ENCODE measurements around the gene DNPEP.

The DNPEP gene

GRCh38 chr2:219387306-219388120, at the start of gene DNPEP:
Gene DNPEP, minus strand, starts transcription at chr2:219387912. Its CDS starts 118 bp downstream, at chr2:219387794.
- DNase-seq (ENCODE audit: low read depth in 3 of 3, low spot score in 1 of 3): peak; percentile 89 to 97 (median 96)

DNA sequence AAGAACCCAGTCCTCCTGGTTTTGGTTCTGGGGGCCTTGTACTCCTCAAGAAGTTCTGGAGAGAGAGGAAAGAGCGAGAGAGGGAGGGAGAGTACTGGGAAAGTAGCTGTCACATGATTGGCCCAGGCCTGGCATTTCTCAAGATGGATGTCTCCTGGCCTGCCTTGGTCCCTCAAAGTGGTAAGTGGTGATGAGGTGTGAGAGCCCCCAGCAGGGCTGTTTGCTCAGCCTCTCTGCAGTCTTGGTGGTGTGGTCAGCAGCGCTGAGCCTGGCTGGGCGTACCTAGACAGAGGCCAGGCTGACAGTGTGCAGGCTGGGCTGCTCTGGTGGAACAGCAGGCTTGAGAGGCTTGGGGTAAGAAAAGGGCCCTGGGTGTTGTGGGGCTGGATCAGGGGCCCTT, 49.4 kb upstream of the DNPEP start:
- DNase-seq (ENCODE audit: low read depth in 3 of 3, low spot score in 1 of 3): no peak

- DNase-seq (ENCODE audit: low read depth in 3 of 3, low spot score in 1 of 3): no peak
These were observed 48.8 kb upstream of the DNPEP start for GRCh38 chr2:219436491-219436890.

DNA sequence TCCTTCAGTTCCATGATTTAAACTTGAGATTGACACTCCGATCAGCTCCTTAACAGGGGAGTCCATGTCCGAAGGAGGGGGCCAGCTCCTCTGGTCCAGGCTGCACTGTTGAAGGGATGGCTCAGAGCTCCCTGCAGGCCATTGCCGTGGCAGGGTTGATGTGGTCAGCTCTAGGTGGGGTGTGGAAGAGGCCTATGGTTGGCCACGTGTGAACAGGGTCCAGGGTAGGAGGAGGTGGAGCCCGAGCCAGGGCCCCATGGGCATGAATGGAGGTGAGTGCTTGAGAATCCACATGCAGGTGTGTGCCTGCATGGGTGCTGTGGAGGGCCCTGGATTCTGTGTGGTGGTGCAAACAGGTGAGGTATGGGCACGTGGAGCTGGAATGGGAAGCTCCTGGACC, 48.0 kb upstream of the DNPEP start:
- no peak for DNase-seq (ENCODE audit: low read depth in 3 of 3, low spot score in 1 of 3)

GRCh38 chr2:219434718-219435525, 47.2 kb upstream of the DNPEP start, which contains the start of gene SPEG:
Gene SPEG, plus strand, starts transcription at chr2:219434843. Its CDS starts 135 bp downstream, at chr2:219434978.
- DNase-seq (ENCODE audit: low read depth in 3 of 3, low spot score in 1 of 3): no peak

DNA sequence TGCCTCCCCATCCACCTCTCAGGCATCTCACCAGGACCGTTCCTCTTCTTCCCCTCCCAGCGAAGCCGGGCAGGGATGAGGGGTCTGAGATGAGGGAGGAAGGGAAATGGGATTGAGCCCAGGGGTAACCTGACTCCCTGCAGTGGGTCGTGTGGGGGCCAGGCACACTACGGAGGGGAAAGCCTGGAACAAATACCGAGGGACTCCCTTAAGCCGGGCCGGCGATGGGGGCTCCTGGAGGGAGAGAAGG, 46.7 kb upstream of the DNPEP start:
- DNase-seq (ENCODE audit: low read depth in 3 of 3, low spot score in 1 of 3): no peak

DNA sequence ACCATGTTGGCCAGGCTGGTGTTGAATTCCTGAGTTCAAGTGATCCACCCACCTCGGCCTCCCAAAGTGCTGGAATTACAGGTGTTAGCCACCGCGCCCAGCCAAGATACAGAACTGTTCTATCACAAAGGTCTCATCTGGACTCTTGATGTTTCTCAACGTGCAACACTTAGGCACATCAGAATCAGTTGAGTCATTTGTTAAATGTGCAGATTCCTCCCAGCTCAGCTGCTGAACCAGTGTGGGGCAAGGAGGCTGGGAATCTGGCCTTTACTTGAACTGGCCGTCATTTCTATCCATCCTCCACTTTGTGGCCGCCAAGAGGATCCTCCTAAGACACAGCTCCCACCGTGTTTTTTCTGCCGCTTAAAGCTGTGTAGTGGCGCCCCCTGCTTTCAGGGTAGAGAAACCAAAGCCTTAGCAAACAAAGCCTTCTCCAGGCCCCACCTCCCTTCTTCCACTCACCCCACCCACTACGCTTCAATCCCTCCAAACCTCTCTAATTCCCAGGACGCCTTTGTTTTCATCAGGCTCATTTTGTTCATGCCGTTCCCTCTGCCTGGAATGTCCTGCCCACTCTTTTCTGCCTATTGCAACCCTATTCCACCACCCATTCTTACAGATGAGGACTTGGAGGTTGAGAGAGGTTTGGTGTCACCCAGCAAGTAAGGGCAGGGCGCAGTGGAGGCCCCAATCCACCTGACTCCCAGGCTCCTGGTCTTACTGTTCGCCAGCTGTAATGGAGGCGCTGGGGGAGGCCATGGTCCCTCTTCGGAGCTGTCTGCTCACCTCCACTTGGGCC, 46.2 kb upstream of the DNPEP start:
- no peak for DNase-seq (ENCODE audit: low read depth in 3 of 3, low spot score in 1 of 3)

DNA sequence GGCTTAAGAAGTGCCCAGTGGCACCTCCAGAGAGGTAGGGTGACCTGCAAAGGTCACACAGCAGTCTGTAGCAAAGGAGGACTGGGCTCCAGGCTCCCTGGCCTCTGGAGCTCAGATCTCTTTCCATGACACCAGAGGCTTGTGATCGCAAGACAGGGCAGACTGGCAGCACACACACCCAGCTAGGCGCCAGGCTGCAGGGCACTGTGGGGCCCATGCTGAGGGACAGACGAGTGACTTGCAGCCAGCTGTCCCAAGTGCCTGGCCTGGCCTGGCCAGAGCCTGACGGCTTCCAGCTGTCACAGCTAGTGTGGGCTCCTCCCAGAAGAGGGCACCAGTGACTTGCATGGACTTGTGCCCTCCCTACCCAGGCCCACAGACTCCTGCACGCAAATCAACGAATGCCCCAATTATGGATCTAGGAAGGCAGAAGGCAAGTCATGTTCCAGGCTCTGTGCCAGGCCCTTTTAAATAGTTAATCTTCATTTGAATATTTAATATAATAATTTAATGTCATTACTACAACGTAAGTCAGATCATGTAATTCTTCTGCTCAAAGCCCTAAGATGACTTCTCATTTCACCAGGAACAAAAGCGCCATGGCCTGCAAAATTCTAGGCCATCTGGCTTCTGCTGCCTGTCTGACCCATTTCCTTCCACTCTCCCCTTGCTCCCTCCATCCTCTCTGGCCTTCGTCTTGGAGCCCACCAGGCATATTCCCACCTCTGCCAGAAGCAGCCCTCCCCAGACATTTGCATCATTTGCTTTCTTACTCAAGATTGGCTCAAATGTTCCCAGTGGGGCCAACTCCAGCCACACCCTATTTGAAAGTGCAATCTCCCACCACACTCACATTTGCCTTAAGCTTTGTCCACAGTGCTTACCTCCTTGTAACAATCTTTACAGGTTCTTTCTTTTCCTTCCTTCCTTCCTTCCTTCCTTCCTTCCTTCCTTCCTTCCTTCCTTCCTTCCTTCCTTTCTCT, 43.2 kb upstream of the DNPEP start:
- DNase-seq (ENCODE audit: low read depth in 3 of 3, low spot score in 1 of 3): no peak

DNA sequence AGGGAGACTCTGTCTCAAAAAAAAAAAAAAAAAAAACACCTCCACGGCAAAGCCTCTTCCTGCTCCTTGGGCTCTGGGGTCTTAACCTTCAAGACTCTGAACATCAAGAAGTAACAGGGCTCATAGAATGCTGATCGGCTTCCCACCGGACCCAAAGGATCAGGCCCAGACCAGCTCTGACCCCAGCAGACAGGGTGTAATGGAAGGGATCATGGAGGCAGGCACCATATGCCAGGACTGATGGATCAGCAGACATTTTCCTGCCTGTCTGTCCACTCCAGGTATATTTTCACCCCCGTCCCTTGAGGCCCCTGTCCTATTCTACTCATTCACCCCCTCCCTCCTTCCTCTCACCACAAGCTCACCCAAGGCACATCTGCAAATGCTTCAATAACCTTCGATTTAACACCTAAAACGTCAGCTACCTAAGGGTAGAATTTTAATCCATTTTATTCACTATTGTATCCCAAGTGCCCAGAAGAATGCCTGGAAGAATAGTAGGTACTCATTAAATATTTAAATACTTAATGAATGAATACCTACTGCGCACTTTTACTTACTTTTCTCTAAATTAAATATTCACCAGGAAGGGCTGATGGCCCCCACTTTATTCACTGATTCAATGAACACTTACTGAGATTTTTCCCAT, 42.4 kb upstream of the DNPEP start:
- DNase-seq (ENCODE audit: low read depth in 3 of 3, low spot score in 1 of 3): no peak

- DNase-seq (ENCODE audit: low read depth in 3 of 3, low spot score in 1 of 3): no peak
These were observed 40.8 kb upstream of the DNPEP start for GRCh38 chr2:219428469-219428868.

DNA sequence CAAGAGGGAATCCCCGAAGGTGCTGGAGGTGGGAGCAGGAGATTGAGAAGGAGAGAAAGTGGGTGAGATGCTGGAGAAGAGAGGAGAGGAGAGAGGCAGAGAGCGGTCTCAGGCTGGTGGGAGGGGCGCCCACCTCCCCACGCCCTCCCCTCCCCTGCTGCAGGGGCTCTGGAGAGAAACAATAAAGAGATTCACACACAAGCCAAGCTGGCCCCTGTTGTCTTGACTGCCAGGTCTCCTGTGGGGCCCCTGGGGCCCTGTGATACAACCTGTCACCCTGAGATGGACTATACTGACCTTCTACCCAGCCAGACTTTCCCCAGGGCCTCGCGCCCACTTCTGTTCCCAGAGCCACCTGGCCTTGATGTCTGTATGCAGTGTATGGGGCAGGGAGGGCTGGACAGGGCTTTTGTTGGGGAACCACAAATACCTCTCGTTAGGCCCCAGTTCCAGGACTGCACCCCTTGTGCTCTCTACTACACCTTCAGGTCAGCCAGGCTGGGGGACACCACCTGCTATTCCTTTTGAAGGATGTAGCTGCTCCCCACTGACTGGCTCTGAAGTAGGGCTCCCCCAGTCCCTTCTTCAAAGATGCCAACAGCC, 38.9 kb upstream of the DNPEP start:
- DNase-seq (ENCODE audit: low read depth in 3 of 3, low spot score in 1 of 3): no peak

DNA sequence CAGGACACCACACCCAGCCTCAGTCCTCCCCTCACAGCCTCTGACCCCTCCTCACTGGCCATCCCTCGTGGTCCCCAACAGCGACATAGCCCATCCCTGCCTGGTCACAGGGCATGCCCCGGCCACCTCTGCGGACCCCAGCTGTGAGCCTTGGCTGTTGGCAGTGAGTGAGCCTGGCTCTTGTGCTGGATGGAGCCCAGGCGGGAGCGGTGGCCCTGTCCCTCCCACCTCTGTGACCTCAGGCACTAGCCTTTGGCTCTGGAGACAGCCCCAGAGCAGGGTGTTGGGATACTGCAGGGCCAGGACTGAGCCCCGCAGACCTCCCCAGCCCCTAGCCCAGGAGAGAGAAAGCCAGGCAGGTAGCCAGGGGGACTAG, 38.3 kb upstream of the DNPEP start:
- DNase-seq (ENCODE audit: low read depth in 3 of 3, low spot score in 1 of 3): no peak

DNA sequence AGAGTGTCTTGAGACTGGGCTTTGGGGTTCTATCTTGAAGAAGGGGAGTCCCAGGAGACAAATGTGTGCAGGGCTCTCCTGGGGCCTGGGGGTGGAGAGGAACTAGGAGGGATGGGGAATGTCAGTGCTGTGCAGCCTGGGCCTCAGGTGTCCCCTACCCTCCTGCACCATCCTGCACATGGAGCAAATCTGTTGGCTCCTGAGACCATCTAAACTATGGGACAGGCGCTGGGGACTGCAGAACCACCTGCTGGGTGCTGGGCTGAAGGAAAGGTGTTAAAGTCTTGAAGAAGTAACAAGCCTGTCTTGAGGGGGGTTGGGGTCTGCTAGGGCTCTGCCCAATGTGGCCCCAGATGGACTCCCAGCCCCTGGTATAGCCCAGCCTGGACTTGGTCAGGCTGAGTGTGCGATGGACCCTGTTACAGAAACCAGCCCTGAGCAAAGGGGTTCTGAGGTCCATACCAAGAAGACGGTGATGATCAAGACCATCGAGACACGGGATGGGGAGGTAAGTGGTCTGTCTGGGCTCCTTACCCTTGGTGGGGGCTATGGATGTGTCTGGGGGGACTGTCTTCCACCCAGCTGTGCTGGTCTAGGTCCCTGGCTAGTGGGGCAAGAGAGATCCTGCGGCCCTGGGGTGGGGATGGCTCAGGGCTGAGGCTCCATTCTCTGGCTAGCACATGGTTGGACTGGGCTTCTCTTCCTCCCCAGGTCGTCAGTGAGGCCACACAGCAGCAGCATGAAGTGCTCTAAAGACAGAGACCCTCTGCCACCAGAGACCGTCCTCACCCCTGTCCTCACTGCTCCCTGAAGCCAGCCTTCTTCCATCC, 37.7 kb upstream of the DNPEP start:
- no peak for DNase-seq (ENCODE audit: low read depth in 3 of 3, low spot score in 1 of 3)

GRCh38 chr2:219423652-219424377, 36.1 kb upstream of the DNPEP start:
- no peak for DNase-seq (ENCODE audit: low read depth in 3 of 3, low spot score in 1 of 3)

DNA sequence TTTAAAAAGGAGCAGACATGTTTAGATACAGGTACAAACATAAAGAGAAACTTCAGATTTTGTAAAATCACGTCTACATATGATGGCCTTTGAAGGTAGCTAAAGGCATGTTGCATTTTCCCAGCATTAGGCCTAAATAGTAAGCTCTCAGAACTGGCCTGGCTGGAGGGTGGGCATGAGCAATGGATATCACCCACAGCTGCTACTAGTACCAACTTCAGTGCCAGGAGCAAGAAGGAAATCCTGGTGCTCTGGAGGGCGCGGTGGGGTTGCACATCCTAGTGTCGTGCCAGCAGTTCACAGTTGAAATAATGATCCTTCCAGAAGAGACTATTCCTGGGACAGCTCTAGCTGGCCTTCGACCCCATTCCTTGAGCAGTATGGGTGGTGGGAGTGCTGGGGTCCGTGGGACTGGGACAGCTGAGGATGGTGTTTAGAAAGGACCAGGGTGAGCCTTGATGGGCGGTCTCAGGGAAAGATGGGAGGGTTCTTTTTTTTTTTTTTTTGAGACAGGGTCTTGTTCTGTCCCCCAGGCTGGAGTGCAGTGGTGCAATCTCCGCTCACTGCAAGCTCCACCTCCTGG, 35.3 kb upstream of the DNPEP start:
- DNase-seq (ENCODE audit: low read depth in 3 of 3, low spot score in 1 of 3): no peak

DNA sequence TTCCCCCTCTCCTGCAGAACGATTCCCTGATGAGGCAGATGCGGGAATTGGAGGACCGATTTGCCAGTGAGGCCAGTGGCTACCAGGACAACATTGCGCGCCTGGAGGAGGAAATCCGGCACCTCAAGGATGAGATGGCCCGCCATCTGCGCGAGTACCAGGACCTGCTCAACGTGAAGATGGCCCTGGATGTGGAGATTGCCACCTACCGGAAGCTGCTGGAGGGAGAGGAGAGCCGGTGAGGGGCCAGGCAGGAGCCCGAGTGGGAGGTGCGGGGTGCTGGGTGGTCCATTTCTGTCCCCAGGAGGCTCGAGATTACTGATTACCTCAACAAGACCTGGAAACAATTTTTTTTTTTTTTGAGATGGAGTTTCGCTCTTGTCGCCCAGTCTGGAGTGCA, 33.6 kb upstream of the DNPEP start:
- DNase-seq (ENCODE audit: low read depth in 3 of 3, low spot score in 1 of 3): no peak

DNA sequence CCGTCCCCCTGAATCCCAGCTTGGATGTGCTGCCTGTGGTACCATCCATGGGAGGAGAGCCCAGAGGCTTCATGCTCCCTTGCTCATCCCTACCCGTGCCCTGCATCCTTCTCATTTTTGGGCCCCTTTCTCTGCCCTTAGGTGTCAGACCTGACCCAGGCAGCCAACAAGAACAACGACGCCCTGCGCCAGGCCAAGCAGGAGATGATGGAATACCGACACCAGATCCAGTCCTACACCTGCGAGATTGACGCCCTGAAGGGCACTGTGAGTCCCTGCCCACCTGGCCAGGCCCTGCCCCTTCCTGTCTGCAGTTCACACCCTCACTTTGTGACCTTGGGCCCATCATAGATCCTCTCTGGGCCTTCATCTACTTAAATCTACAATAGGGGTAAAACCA, 33.0 kb upstream of the DNPEP start:
- DNase-seq (ENCODE audit: low read depth in 3 of 3, low spot score in 1 of 3): no peak
